ENCODE measurements around the gene CHTF18.

CHTF18 gene

GRCh38 chr16:776824-777223 lies 11.6 kb upstream of the CHTF18 start:
- DNase-seq, result no peak

DNA sequence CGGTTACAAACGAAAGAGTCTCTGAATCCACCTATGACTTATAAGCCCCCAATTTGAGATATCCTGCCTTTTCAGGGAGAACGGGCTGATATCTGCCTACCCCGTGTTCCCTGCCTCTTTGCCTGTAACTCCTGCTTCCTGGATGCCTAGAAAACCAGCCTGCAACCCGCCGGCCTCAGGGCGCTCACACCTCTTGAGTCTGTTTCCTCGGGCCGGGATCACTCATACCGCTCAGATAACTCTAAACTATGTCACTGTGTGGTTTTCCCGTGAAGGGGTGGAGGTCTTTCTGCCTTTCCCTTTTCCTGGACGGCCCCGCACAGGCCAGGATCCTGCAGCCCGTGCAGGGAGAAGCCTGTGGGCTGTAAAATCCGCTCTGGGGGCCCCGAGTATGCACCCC lies 10.6 kb upstream of the CHTF18 start:
- DNase-seq, result no peak

- DNase-seq, result no peak
Measured at GRCh38 chr16:778447-778846, 10.0 kb upstream of the CHTF18 start.

DNA sequence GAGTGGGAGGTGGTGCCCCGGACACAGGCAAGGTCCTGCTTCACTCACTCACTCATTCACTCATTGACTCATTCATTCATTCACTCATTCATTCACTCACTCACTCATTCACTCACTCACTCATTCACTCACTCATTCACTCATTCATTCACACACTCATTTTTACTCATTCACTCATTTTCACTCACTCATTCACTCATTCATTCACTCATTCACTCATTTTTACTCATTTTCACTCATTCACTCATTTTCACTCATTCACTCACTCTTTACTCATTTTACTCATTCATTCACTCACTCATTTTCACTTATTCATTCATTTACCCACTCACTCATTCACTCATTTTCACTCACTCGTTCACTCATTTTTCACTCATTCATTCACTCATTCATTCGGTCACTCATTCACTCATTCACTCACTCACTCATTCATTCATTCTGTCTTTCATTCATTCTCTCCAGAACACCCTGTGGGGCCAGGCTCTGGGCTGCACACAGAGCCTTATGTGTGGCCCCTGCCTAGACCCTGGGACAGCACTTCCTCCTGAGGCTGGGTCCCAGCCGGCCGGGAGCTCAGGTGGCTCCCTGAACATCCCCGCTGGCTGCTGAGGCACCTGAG lies 9.4 kb upstream of the CHTF18 start:
- no peak for DNase-seq

DNA sequence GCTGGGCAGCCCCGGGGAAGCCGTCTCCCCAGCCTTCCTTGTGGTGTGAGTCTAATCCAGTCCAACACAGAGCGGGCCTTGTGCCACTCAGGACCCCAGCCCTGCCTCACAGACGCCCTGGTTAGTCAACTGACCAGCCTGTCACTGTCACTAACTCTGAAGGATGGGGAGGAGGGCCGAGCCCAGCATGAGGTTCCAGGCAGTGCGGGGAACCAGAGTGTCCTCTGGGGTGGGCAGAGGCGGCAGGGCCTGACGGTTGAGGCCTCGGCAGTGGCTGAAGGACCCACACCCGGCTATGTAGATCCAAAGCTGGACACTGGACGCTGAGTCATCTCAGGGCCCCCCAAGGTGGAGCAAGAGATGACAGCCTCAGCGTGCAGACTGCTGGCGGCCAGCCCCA lies 8.9 kb upstream of the CHTF18 start:
- DNase-seq, result no peak

- DNase-seq, result no peak
Measured at GRCh38 chr16:780296-780695, 8.1 kb upstream of the CHTF18 start.

DNA sequence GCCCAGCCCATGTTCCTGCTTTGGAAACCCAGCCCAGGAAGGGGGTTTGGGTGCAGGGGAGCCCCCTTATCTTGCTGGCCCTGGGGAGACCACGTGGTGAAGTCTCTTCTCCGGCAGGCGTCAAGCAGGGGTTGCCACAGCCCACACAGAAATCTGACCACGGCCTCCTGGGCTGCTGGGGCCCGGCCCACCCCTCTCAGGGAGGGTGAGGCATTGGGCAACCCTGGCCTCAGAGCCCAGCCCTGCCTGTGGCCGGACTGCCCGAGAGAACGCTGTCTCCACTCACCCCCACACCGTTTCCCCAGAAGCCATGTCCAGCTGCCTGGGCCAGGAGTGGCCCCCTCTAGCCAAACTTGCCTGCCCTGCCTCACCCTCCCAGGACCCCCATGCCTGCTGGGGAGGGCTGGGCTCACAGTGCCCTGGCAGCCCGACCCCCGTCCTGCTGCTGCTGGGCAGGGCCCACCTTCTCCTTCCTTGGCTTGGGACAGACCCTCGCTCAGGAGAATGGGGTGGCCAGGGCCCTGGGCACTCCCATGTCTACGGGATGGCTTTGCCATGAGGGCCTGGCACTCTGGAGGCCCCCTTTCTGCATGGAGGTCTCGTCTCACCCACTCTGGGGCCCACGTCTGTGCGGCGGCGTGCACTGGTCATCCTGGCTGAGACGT lies 6.9 kb upstream of the CHTF18 start:
- DNase-seq, result no peak

GRCh38 chr16:782258-782657 lies 6.2 kb upstream of the CHTF18 start:
- DNase-seq, result no peak

DNA sequence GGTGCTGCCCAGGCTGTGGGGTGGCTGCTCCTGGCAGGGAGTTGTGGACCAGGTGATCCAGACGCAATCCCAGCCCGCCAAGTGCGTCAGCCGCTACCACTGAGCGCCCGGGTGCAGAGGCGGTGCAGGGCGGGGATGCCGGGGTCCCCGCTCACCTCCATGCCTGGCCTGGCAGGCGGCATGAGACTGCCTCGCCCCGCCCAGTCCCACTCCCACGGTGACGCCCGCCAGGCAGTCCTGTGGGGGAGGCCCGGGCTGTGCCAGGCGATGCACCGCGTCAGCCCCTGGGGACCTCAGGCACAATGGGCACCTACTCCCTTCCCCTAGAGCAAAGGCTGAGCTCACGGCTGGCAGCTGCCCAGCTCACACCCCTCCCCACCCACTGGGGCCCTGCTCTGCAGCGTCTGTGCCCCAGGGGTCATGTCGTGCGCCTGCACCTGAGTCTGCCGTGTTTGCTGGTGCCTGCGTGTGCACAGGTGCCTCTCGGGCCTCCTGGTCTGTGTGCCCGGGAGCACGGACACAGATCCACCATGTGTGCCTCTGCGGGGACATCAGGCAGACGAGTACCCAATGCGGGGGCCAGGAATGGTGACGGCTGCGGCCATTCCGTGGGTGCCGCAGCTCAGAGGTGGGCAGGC lies 5.5 kb upstream of the CHTF18 start:
- no peak for DNase-seq

- DNase-seq, result no peak
Measured at GRCh38 chr16:783404-784161, 4.8 kb upstream of the CHTF18 start.

DNA sequence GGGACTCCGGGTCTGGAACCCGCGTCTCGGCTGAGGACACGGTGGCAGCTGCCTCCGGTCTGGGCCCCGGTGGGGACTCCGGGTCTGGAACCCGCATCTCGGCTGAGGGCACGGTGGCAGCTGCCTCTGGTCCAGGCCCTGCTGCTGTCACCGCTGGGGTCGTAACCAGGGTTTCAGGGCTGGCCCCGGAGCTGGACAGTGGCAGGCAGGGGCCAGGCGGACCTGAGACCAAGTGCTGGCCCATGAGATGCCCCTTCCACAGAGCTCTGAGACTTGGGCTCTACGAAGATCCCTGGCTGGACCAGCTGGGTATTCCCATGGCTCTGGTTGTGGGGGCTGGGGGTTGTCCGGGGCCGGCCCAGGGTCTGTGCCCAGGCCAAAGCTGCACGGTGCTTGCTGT lies 4.0 kb upstream of the CHTF18 start:
- no peak for DNase-seq

- peak; percentile 67 for DNase-seq
Measured at GRCh38 chr16:785563-786535, 2.6 kb upstream of the CHTF18 start.

DNA sequence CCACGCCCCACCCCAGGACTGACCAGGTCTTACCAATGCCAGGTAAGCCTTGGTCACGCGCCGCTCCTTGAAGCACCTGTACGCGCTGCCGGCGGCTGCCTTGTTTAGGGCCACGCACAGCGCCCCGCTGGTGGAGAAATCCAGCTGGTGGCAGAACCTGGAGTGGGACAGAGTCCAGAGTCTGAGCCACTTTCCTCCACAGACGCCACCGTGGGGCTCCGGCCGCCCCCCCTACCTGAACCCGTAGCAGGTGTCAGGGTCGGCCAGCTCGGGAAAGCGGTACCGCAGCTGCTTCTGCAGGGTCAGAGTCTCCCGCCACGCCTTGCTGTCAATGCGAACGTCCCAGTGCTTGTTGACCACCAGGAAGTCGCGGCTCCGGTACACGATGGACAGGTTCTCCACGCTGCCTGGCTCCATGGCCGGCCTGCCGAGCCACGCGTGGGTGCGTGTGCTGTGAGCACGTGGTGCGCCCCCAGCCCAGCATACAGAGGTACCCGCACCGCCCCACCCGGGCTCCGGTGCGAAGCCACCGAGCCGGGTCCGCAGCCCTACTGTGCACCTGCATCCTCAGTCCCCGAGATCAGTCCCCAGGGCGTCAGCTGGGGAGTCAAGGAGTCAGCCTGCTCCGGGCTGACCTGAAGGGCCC lies 976 bp upstream of the CHTF18 start:
- no peak for DNase-seq

- no peak for DNase-seq
Measured at GRCh38 chr16:787978-788398, 432 bp upstream of the CHTF18 start, which contains the start of gene RPUSD1. RPUSD1 (minus strand) TSS chr16:788381; CDS start chr16:787737, 644 bp downstream.

DNA sequence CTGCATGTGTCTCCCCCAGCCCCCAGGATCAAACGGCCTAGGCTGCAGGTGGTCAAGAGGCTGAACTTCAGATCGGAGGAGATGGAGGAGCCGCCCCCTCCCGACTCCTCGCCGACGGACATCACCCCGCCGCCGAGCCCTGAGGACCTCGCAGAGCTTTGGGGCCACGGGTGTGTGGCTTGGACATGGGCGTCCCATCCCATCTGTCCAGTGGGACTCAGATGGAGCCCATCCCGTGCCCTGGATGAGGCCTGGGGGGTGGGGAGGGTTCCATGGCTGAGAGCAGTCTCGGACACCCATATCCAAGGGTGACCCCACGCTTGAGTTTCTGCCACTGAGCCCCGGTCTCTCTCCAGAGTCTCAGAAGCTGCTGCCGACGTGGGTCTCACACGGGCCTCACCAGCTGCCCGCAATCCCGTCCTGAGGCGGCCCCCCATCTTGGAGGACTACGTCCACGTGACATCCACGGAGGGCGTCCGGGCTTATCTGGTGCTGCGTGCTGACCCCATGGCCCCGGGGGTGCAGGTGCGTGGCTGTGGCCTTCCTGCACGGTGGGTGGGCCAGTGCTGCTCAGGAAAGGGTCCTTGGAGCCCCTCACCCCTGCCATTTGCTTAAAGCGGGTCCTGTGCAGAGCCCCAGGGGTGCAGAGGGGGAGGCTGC lies 901 bp downstream of the CHTF18 start:
- no peak for DNase-seq

DNA sequence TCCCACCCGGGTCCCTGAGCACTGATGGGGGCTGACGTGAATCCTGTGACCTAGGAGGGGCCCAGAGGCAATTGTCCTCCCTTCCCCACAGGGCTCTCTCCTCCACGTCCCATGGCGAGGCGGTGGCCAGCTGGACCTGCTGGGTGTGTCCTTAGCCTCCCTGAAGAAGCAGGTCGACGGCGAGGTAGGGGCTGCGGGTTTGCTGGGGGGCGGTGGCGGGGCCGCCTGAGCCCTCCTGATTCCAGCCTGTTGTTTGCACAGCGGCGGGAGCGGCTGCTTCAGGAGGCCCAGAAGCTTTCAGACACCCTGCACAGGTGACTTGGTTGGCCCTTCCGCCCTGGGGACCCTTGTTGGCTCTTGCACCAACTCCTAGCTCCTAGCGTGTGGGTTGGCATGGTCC lies 1.7 kb downstream of the CHTF18 start:
- DNase-seq, result no peak

DNA sequence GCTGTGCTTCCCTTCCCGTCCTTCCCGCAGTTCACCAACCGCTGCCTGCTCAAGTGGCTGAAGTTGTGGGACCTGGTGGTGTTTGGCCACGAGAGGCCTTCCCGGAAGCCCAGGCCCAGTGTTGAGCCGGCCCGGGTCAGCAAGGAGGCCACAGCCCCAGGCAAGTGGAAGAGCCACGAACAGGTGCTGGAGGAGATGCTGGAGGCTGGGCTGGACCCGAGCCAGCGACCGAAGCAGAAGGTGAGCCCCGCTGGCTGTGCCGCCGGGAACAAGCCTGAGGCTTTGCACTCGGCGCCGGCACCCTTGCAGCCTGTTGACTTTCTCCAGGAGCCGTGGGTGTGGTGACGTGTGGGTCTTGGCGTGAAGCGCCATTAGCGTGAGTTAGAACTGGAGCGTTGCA lies 2.7 kb downstream of the CHTF18 start:
- DNase-seq, result no peak

DNA sequence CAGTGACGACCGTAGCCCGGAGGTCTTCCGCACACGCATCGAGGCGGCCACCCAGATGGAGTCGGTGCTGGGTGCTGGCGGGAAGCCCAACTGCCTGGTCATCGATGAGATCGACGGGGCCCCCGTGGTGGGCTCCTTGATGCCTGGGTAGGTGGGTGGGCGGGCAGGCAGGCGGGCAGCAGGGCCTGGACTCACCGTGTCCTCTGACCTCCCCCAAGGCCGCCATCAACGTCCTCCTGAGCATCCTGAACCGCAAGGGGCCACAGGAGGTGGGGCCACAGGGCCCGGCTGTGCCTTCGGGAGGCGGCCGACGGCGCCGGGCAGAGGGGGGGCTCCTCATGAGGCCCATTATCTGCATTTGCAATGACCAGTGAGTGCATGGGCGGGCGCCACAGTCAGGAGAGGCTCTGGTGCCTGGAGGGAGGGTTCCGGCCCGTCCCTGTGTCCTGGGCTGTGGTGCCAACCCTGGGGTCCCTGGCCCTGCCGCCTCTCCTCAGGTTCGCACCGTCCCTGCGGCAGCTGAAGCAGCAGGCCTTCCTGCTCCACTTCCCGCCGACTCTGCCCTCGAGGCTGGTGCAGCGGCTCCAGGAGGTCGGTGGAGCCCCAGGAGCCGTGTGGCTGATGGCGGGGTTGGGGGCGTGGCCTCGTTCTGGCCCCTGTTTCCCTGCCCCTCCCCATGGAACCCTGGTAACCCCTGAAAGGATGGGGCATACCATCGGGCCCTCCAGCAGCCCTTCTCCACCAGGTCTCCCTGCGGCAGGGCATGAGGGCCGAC lies 4.0 kb downstream of the CHTF18 start:
- no peak for DNase-seq

DNA sequence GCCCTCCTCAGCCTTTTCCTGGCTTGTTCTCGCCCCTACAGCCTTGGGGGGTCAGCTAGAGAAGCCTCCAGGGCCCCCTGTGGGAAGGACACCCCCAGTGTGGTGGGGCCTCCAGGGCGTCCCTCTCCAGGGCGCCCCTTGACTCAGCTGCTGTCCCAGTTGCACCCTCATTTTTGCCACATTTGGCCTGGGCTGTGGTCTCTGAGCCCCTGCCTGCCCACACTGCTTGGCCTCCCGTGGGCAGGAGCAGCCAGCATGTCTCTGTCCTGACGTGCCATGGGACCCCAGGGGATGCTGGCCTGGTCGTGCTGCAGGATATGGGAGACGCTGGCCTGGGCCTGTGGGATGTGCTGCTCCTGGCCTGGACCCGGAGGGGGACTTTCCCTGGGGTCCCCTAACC lies 5.0 kb downstream of the CHTF18 start:
- DNase-seq, result no peak

- no peak for DNase-seq
Measured at GRCh38 chr16:794091-794822, 5.8 kb downstream of the CHTF18 start.

All from effector CD4-positive, alpha-beta T cell (primary cell).